ENCODE measurements around the gene JAZF1.

DNA sequence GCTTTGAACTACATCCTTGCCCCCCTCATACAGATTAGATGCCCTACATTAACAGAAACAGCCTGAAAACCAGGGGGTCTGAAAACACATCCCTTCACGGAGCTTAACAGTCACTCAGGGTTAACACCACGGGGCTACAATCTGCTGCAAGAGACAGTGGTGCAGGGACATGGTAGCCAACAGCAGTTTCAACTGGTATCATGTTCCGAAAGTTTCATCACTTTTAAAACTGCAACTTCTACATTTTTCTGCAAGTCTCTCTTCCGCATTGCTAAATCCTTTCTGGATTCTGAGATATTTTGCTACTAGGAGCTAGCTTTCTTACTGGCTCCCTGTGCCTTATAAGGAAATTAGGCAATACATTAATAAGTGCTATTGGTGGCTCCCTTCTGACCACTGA lies 92.6 kb downstream of the JAZF1 start:
- TF ChIP-seq POLR2AphosphoS5 (IDR thresholded peaks at IDR 0.05) = no peak
- TF ChIP-seq, protein P1, sequence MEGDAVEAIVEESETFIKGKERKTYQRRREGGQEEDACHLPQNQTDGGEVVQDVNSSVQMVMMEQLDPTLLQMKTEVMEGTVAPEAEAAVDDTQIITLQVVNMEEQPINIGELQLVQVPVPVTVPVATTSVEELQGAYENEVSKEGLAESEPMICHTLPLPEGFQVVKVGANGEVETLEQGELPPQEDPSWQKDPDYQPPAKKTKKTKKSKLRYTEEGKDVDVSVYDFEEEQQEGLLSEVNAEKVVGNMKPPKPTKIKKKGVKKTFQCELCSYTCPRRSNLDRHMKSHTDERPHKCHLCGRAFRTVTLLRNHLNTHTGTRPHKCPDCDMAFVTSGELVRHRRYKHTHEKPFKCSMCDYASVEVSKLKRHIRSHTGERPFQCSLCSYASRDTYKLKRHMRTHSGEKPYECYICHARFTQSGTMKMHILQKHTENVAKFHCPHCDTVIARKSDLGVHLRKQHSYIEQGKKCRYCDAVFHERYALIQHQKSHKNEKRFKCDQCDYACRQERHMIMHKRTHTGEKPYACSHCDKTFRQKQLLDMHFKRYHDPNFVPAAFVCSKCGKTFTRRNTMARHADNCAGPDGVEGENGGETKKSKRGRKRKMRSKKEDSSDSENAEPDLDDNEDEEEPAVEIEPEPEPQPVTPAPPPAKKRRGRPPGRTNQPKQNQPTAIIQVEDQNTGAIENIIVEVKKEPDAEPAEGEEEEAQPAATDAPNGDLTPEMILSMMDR (IDR thresholded peaks at IDR 0.05) = no peak
- TF ChIP-seq POLR2A (IDR thresholded peaks at IDR 0.05) = no peak

Measured in gastroesophageal sphincter (tissue), 3 donors.